Measurements from ENCODE around the gene KIFC3. TPM values are rescaled to one million over a fixed set of nuclear protein-coding genes. Genes with fewer than 3 reads are reported as not detected.

KIFC3 gene
- total RNA-seq, 2 experiments from 2014 or later: 0.54 to 0.89 TPM

DNA sequence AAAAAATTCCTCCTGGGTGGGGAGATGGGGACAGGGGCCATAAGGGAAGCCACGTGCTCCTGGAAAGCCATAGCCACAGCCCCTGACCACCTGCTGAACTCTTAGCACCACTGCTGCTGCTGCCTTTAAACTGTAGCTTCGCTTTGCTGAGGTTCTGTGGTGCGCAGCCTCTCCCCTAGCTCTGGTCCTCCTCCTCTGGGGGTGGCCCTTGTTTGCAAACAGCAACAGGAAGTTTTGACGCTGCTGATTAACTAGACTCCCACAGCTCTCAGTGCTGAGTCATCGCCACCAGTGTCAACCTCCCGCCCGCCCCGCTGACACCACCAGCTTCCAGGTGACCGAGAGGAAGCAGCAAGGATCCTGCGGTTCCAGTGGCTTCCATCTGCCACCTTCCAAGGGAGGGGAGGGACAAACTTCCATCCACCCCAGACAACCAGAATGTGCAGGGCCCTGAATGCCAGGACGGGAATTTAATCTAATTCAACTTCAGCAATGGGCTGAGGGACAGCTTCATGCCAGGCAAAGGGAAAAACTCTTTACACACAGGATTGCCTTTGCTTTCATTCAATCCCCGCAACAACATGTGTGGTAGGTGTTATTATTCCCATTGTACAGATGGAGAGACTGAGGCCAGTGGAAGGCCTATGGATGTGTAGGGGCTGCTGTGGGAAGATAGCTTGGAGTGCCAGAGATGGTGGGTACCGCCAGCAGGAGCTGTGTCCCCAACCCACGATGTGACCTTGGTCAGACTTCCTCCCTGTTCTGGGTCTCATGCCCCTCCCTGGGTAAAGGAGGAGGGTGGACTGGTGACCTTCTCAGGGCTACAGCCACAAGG is 8.1 kb upstream of the KIFC3 start:
- intact Hi-C loops (cut with micrococcal nuclease): no loop called here
- Mint-ChIP-seq H3K4me3 (no peak overlapping the region), H3K4me1 (ENCODE audit: low read depth) (peaks cover 23% of the 10 kb centered on the region), H3K9me3 (no peaks in the 10 kb centered on the region), H3K36me3 (ENCODE audit: low read depth) (no peaks in the 10 kb centered on the region), H3K27me3 (peaks cover 18% of the 10 kb centered on the region), H3K27ac (peak overlapping the region; percentile 76)
- TF ChIP-seq, protein P1, sequence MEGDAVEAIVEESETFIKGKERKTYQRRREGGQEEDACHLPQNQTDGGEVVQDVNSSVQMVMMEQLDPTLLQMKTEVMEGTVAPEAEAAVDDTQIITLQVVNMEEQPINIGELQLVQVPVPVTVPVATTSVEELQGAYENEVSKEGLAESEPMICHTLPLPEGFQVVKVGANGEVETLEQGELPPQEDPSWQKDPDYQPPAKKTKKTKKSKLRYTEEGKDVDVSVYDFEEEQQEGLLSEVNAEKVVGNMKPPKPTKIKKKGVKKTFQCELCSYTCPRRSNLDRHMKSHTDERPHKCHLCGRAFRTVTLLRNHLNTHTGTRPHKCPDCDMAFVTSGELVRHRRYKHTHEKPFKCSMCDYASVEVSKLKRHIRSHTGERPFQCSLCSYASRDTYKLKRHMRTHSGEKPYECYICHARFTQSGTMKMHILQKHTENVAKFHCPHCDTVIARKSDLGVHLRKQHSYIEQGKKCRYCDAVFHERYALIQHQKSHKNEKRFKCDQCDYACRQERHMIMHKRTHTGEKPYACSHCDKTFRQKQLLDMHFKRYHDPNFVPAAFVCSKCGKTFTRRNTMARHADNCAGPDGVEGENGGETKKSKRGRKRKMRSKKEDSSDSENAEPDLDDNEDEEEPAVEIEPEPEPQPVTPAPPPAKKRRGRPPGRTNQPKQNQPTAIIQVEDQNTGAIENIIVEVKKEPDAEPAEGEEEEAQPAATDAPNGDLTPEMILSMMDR (IDR thresholded peaks at IDR 0.05): no peak
- peak; percentile 97 for ATAC-seq
- peak; percentile 88 for DNase-seq
- ChIA-PET CTCF (interaction anchor here (0.5 to 1.5 kb wide), 5 partner anchors 9 to 348 kb away, joined by 3 read pairs; partner anchors contain the start of gene POLR2C), POLR2A (interaction anchor here (1.0 to 1.4 kb wide), 2 partner anchors 8 to 11 kb away, joined by 3 to 5 read pairs; no protein-coding TSS in a partner anchor)

DNA sequence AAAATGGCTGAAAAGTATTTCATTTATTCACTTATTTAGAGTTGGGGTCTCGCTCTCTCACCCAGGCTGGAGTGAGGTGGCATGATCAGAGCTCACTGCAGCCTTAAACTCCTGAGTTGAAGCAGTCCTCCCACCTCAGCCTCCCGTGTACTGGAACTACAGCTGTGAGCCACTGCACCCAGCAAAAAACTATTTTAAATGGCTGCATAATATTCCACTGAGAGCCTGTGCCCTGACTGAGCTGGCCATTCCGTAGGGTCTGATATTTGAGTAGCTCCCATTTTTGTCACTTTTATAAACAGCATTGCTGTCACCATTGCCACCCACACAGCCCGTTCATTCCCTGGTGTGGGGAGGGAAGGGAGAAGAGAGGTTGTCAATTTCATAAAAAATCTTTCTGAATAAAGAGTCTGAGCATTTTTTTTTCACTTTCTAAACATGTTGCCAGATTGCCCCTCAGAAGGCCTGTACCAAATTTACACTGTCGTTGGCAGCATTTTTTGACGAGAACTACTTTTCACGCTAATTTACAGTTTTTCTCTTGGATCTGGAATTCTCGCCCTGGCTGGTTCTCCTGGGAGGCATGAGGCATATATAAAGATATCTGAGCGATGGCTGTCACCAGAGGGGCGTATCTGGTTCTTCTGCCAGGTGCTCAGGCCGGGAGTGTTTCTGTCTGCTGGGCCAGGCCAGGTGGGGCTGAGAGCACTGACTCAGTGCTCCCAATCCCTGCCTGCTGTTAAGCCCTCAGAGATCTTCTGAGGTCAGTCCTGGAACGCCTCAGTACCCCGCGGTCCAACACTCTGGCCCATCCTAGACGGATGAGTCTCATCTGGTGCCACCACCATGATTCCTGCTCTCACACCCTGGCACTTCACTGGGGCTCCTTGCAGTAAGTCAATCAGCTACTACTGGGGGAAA is 7.2 kb upstream of the KIFC3 start:
- intact Hi-C loops (cut with micrococcal nuclease): no loop called here
- peaks cover 18% of the 10 kb centered on the region for H3K27me3 Mint-ChIP-seq
- CTCF ChIA-PET: interaction anchor here (0.7 to 1.6 kb wide), 5 partner anchors 10 to 400 kb away, joined by 3 to 6 read pairs (median 3); partner anchors contain the start of gene POLR2C
- no peak overlapping the region for H3K4me3 Mint-ChIP-seq
- POLR2A ChIA-PET: no interaction called here
- H3K27ac Mint-ChIP-seq: peak overlapping the region; percentile 76
- TF ChIP-seq, protein P1 (IDR thresholded peaks at IDR 0.05): no peak
- peak; percentile 2 for ATAC-seq
- DNase-seq: no peak
- H3K36me3 Mint-ChIP-seq (ENCODE audit: low read depth): no peaks in the 10 kb centered on the region
- no peaks in the 10 kb centered on the region for H3K9me3 Mint-ChIP-seq
- peaks cover 23% of the 10 kb centered on the region for H3K4me1 Mint-ChIP-seq (ENCODE audit: low read depth)

DNA sequence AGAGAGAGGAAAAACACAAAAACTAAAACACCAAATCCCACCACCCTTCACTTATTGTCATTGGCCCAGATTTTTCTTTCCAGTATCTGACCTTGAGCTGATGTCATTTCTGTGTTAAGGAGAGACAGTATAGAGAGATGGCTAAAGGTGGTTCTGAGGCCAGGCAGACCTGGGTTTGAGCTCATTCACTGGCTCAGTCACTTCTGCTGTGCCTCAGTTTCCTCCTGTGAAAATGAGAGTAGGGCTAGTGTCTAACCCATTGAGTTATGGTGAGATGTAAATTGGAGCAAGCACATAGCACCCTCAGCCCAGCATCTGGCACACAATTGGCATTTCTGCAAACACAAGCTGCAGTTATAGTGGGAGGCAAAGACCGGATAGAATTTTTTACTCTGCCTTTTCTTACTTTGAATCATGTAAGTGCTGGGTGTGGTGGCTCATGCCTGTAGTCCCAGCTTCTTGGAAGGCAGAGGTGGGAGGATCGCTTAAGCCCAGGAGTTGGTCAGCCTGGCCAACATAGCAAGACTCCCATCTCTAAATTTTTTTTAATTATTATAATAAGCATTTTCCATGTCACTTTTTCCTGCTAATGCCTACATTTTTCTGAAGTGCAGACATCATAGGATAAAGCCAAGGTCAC is 6.4 kb upstream of the KIFC3 start:
- peak overlapping the region; percentile 26 for H3K4me3 Mint-ChIP-seq
- CTCF ChIA-PET: interaction anchor here (0.7 to 1.6 kb wide), 3 partner anchors 52 to 401 kb away, joined by 3 to 6 read pairs (median 3); no protein-coding TSS in a partner anchor
- intact Hi-C loops (cut with micrococcal nuclease): no loop called here

DNA sequence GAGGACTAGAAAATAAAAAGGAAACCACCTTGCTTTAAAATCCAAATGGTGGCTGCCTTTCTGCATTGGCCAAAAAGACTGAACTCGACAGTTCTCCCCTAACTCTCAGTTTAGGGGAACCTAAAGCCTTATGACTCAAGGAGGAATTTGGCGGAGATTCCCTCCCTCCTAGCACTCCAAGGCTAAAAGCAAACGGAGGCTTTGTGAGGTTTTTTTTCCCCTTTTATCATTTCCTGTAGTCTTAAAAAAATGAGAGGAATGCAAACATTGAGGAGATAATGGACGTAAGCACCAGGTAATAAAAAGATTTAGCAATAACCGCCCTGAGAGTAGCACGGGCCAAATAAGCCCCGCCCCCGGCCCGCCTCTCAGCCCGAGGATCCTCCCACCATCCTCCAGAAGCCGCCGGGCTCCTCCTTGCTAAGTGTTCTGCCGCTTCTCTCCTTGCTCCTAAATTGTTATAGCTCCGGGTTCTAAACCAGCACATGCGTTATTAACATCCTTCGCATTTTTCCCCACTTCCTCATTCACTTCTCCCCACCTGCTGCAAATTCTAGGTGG is 5.8 kb upstream of the KIFC3 start:
- POLR2A ChIA-PET: interaction anchor here (0.6 kb wide), 1 partner anchor 76 kb away, joined by 3 read pairs; no protein-coding TSS in a partner anchor
- Mint-ChIP-seq H3K27me3 (peaks cover 23% of the 10 kb centered on the region), H3K9me3 (no peaks in the 10 kb centered on the region), H3K27ac (no peak overlapping the region), H3K4me3 (peak overlapping the region; percentile 26), H3K4me1 (ENCODE audit: low read depth) (peaks cover 23% of the 10 kb centered on the region), H3K36me3 (ENCODE audit: low read depth) (no peaks in the 10 kb centered on the region)
- intact Hi-C loops (cut with micrococcal nuclease): no loop called here
- ATAC-seq (peak; percentile 64), DNase-seq (peak; percentile 81)
- TF ChIP-seq, protein P1 (IDR thresholded peaks at IDR 0.05): no peak
- CTCF ChIA-PET: interaction anchor here (0.9 to 1.6 kb wide), 2 partner anchors 51 to 231 kb away, joined by 3 to 6 read pairs; no protein-coding TSS in a partner anchor

More for the DNA sequence above, 6.4 kb upstream of the KIFC3 start:
- H3K36me3 Mint-ChIP-seq (ENCODE audit: low read depth): no peaks in the 10 kb centered on the region
- H3K4me1 Mint-ChIP-seq (ENCODE audit: low read depth): peaks cover 23% of the 10 kb centered on the region
- no peaks in the 10 kb centered on the region for H3K9me3 Mint-ChIP-seq
- ATAC-seq: no peak
- POLR2A ChIA-PET: interaction anchor here (0.6 kb wide), 1 partner anchor 75 kb away, joined by 3 read pairs; no protein-coding TSS in a partner anchor
- DNase-seq: no peak
- TF ChIP-seq, protein P1 (IDR thresholded peaks at IDR 0.05): no peak
- H3K27me3 Mint-ChIP-seq: peaks cover 20% of the 10 kb centered on the region
- H3K27ac Mint-ChIP-seq: no peak overlapping the region

Data from activated CD8-positive, alpha-beta T cell treated with anti-CD3 and anti-CD28 coated beads for 36 hours (primary cell).